K562 (cell line): ENCODE data around the gene GDF7. TPM values are rescaled to one million over a fixed set of nuclear protein-coding genes. Genes with fewer than 3 reads are reported as not detected.

Experiments used
- ARID4B ChIP-seq: sonication (generic); formaldehyde crosslinking; IDR thresholded peaks from 2 replicates; pipeline ENCODE4 v1.8.0; 2022; ENCODE audit warnings: mild to moderate bottlenecking, missing genetic modification reagents
- FOXM1 ChIP-seq, 2 experiments: fragments of 450-650 bp in 1 of 2; sonication (generic) in 1 of 2; formaldehyde crosslinking in 1 of 2; IDR thresholded peaks; 2 replicates each; pipeline versions ENCODE4 v1.6.1 to v1.9.0; 2017 to 2022; ENCODE audit warnings: low read depth in 2 of 2, mild to moderate bottlenecking in 2 of 2, missing genetic modification reagents in 1 of 2, moderate library complexity in 1 of 2
- MBD1 ChIP-seq: fragments of 250-450 bp; sonication (Bioruptor Pico); IDR thresholded peaks from 2 replicates; pipeline ENCODE4 v1.8.0; 2022; ENCODE audit warnings: inconsistent platforms
- ZC3H11A ChIP-seq: IDR thresholded peaks from 2 replicates; pipeline ENCODE4 v1.6.1; 2012; ENCODE audit warnings: low read depth, low read length, improper control_type of control experiment
- polyA plus RNA-seq, 8 experiments: library from polyadenylated mRNA; depleted of rRNA in 4 of 8; stranded (reverse) in 5 of 8; unstranded in 3 of 8; fragments of >200 nt; fragmentation: Nextera tagmentation in 2 of 8; fragmentation: Illumina TruSeq in 1 of 8; extraction: Ambion mirVana in 2 of 8; extraction: Trizol in 1 of 8; gene quantifications; 2 replicates each; pipeline versions ENCODE4 v1.2.1 to v1.2.3, GENCODE V29; 2011 to 2014; ENCODE audit warnings: inconsistent platforms in 1 of 8, missing spikeins in 1 of 8
- total RNA-seq, 7 experiments: library from RNA; depleted of rRNA in 6 of 7; stranded (reverse); fragments of >200 nt in 6 of 7; fragmentation: Illumina TruSeq in 2 of 7; extraction: Trizol in 2 of 7; gene quantifications; 2 replicates each; pipeline versions ENCODE4 v1.2.1 to v1.2.3, GENCODE V29; 2011 to 2021; ENCODE audit warnings: low replicate concordance in 1 of 7
- TF ChIP-seq, protein P1 (sequence below), 2 experiments: IDR thresholded peaks; 2 replicates each; pipeline ENCODE4 v1.6.1; 2012; ENCODE audit warnings: improper control_type of control experiment in 2 of 2, low read depth in 2 of 2, low read length in 2 of 2, borderline replicate concordance in 1 of 2

The GDF7 gene
- total and polyA plus RNA-seq, 9 of the 15 experiments (the other 6 are each of a cell fraction or from before 2014, with no cell fraction given), result 0.01 TPM; not detected in 7

- TF ChIP-seq, protein P1, sequence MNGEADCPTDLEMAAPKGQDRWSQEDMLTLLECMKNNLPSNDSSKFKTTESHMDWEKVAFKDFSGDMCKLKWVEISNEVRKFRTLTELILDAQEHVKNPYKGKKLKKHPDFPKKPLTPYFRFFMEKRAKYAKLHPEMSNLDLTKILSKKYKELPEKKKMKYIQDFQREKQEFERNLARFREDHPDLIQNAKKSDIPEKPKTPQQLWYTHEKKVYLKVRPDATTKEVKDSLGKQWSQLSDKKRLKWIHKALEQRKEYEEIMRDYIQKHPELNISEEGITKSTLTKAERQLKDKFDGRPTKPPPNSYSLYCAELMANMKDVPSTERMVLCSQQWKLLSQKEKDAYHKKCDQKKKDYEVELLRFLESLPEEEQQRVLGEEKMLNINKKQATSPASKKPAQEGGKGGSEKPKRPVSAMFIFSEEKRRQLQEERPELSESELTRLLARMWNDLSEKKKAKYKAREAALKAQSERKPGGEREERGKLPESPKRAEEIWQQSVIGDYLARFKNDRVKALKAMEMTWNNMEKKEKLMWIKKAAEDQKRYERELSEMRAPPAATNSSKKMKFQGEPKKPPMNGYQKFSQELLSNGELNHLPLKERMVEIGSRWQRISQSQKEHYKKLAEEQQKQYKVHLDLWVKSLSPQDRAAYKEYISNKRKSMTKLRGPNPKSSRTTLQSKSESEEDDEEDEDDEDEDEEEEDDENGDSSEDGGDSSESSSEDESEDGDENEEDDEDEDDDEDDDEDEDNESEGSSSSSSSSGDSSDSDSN (IDR thresholded peaks at IDR 0.05; ENCODE audit: borderline replicate concordance in 1 of 2, low read depth in 2 of 2, low read length in 2 of 2), result no peak
- no peak for TF ChIP-seq FOXM1 (IDR thresholded peaks at IDR 0.05; ENCODE audit: low read depth)
- TF ChIP-seq FOXM1 (CRISPR knock-in tag; IDR thresholded peaks at IDR 0.05; ENCODE audit: low read depth), result no peak
- no peak for TF ChIP-seq ZC3H11A
- no peak for TF ChIP-seq ARID4B (CRISPR knock-in tag)
- TF ChIP-seq MBD1 (CRISPR knock-in tag), result no peak
Observed at GRCh38 chr2:20648206-20648605, 18.7 kb upstream of the GDF7 start (continued).
